GM15510 (cell line): Measurements from ENCODE around the gene BCL2L13.

ENCODE experiments used
- POLR2A ChIP-seq: IDR thresholded peaks from 3 replicates; pipeline ENCODE4 v1.6.1; 2011; ENCODE audit warnings: borderline replicate concordance; ENCODE audit not compliant: insufficient read length; ENCODE audit errors: extremely low read depth

Gene BCL2L13

GRCh38 chr22:17628406-17629172 is 10.0 kb upstream of the BCL2L13 start, which contains the start of gene ATP6V1E1:
TSS of gene ATP6V1E1 (minus strand) at chr22:17628749. CDS start at chr22:17628635, 114 bp downstream.
- peak; percentile 71 for TF ChIP-seq POLR2A

GRCh38 chr22:17629173-17629489 is 9.4 kb upstream of the BCL2L13 start:
- no peak for TF ChIP-seq POLR2A

GRCh38 chr22:17629641-17630040 is 8.9 kb upstream of the BCL2L13 start:
- TF ChIP-seq POLR2A, result no peak

GRCh38 chr22:17631076-17631565 is 7.4 kb upstream of the BCL2L13 start:
- TF ChIP-seq POLR2A, result no peak

GRCh38 chr22:17633217-17633997 is 5.2 kb upstream of the BCL2L13 start:
- no peak for TF ChIP-seq POLR2A

GRCh38 chr22:17633998-17634323 is 4.6 kb upstream of the BCL2L13 start:
- no peak for TF ChIP-seq POLR2A

GRCh38 chr22:17634696-17635095 is 3.9 kb upstream of the BCL2L13 start:
- no peak for TF ChIP-seq POLR2A

GRCh38 chr22:17637490-17638181 is 921 bp upstream of the BCL2L13 start:
- no peak for TF ChIP-seq POLR2A

- no peak for TF ChIP-seq POLR2A
Observed at GRCh38 chr22:17638182-17638431, 450 bp upstream of the BCL2L13 start.

- peak; percentile 40 for TF ChIP-seq POLR2A
Observed at GRCh38 chr22:17639247-17639741, 737 bp downstream of the BCL2L13 start.

- no peak for TF ChIP-seq POLR2A
Observed at GRCh38 chr22:17641269-17641668, 2.7 kb downstream of the BCL2L13 start.

- no peak for TF ChIP-seq POLR2A
Observed at GRCh38 chr22:17647452-17647851, 8.9 kb downstream of the BCL2L13 start.

- TF ChIP-seq POLR2A, result no peak
Observed at GRCh38 chr22:17647991-17648390, 9.4 kb downstream of the BCL2L13 start.

- TF ChIP-seq POLR2A, result no peak
Observed at GRCh38 chr22:17648569-17648968, 10.0 kb downstream of the BCL2L13 start.

- no peak for TF ChIP-seq POLR2A
Observed at GRCh38 chr22:17655289-17655688, 16.7 kb downstream of the BCL2L13 start.
